Caco-2 (cell line): Measurements from ENCODE around the gene NPR1. TPM values are rescaled to one million over a fixed set of nuclear protein-coding genes. Genes with fewer than 3 reads are reported as not detected.

ENCODE experiments used
- BruUV-seq: library from RNA; stranded (reverse); fragments of 400-500 nt; replicated peaks from 2 replicates; lab custom pipeline; 2021; lab: Mats Ljungman, UMichigan
- CTCF ChIA-PET: fragments of 300-600 bp; sonication (Branson Sonifier 250); formaldehyde crosslinking; loops from one replicate; lab custom pipeline; 2022; ENCODE audit warnings: antibody characterized with exemption; lab: Charles Lee
- POLR2A ChIA-PET: fragments of 300-600 bp; sonication (Branson Sonifier 250); formaldehyde crosslinking; loops from one replicate; lab custom pipeline; 2022; ENCODE audit warnings: antibody characterized with exemption; lab: Charles Lee
- DNase-seq, 2 experiments: peaks; one replicate each; pipeline versions ENCODE4 v3.0.0 to v3.0.0-alpha.2; 2020 to 2022
- H3K27me3 ChIP-seq: replicated peaks from 2 replicates; pipeline ENCODE4 v1.6.0; 2011; ENCODE audit warnings: low read length; ENCODE audit not compliant: control insufficient read depth, insufficient read depth
- H3K36me3 ChIP-seq: 2 replicates; pipeline ENCODE4 v1.5.1; 2011; ENCODE audit warnings: low read length; ENCODE audit not compliant: control insufficient read depth, insufficient read depth
- H3K4me1 ChIP-seq: fragments of 250-450 bp; sonication (Bioruptor Pico); 2 replicates; pipeline ENCODE4 v1.5.1; 2020; ENCODE audit warnings: mild to moderate bottlenecking
- H3K4me3 ChIP-seq: 2 replicates; pipeline ENCODE4 v1.5.1; 2011; ENCODE audit warnings: low read depth, mild to moderate bottlenecking, control low read depth, low read length
- H3K9me3 ChIP-seq: fragments of 250-450 bp; sonication (Bioruptor Pico); 2 replicates; pipeline ENCODE4 v1.5.1; 2020; ENCODE audit warnings: mild to moderate bottlenecking, moderate library complexity
- H3K27ac Mint-ChIP-seq: one replicate; pipeline ENCODE4 v1.8.0; 2022; ENCODE audit warnings: mixed read lengths; ENCODE audit not compliant: unreplicated experiment
- H3K27me3 Mint-ChIP-seq: one replicate; pipeline ENCODE4 v1.8.0; 2022; ENCODE audit warnings: mixed read lengths; ENCODE audit not compliant: insufficient read depth, unreplicated experiment
- H3K36me3 Mint-ChIP-seq: one replicate; pipeline ENCODE4 v1.8.0; 2022; ENCODE audit warnings: mild to moderate bottlenecking, mixed read lengths; ENCODE audit not compliant: insufficient read depth, unreplicated experiment
- H3K4me1 Mint-ChIP-seq: one replicate; pipeline ENCODE4 v1.8.0; 2022; ENCODE audit warnings: low read depth, mixed read lengths; ENCODE audit not compliant: unreplicated experiment
- H3K4me3 Mint-ChIP-seq: one replicate; pipeline ENCODE4 v1.8.0; 2022; ENCODE audit warnings: mild to moderate bottlenecking, moderate library complexity, mixed read lengths; ENCODE audit not compliant: unreplicated experiment
- H3K9me3 Mint-ChIP-seq: one replicate; pipeline ENCODE4 v1.8.0; 2022; ENCODE audit warnings: mixed read lengths; ENCODE audit not compliant: unreplicated experiment
- CTCF ChIP-seq, 2 experiments: fragments of 200-600 bp in 1 of 2; IDR thresholded peaks; 1 replicate in 1 of 2; 2 replicates in 1 of 2; pipeline versions ENCODE4 v1.5.1 to v1.8.0; 2011 to 2022; ENCODE audit warnings: antibody characterized with exemption in 1 of 2, control low read depth in 1 of 2, inconsistent platforms in 1 of 2, low read depth in 1 of 2, low read length in 1 of 2, mild to moderate bottlenecking in 1 of 2, moderate library complexity in 1 of 2; ENCODE audit not compliant: insufficient read depth in 1 of 2, severe bottlenecking in 1 of 2, unreplicated experiment in 1 of 2
- intact Hi-C: fragments of 100-400 bp; cut with micrococcal nuclease; formaldehyde crosslinking; loops from one replicate; pipeline ENCODE4 v1.10.0; 2022; ENCODE audit not compliant: unreplicated experiment
- total RNA-seq: library from RNA; stranded (reverse); gene quantifications from 2 replicates; pipeline ENCODE4 v1.2.3, GENCODE V29; 2022

The NPR1 gene
- total RNA-seq, 1 experiment from 2014 or later, result 1.4 TPM

GRCh38 chr1:153630384-153630783 is 48.1 kb upstream of the NPR1 start:
- Histone ChIP-seq H3K36me3 (no peaks in the 10 kb centered on the region; the same call in 1 of the 2 replicates), H3K4me3 (no peak overlapping the region), H3K27me3 (no peaks in the 10 kb centered on the region), H3K9me3 (no peaks in the 10 kb centered on the region), H3K4me1 (peaks cover 45% of the 10 kb centered on the region)
- Mint-ChIP-seq H3K27me3 (no peaks in the 10 kb centered on the region), H3K9me3 (peaks cover 5% of the 10 kb centered on the region), H3K27ac (peak overlapping the region; percentile 6), H3K4me1 (peaks cover 25% of the 10 kb centered on the region), H3K4me3 (no peak overlapping the region), H3K36me3 (peaks cover 44% of the 10 kb centered on the region)
- no peak for TF ChIP-seq CTCF (IDR thresholded peaks at IDR 0.05; ENCODE audit: insufficient read depth in 1 of 2, low read depth in 1 of 2, low read length in 1 of 2, severe bottlenecking in 1 of 2, unreplicated experiment in 1 of 2)
- no peak for DNase-seq
- intact Hi-C loops, result loop anchor here (5.0 kb wide), 1 partner anchor 112 kb away; no protein-coding TSS in a partner anchor
- no TSS peak for BruUV-seq
- POLR2A ChIA-PET, result interaction anchor here (0.5 to 1.8 kb wide), 3 partner anchors 14 to 52 kb away, joined by 3 to 7 read pairs (median 3); partner anchors contain the start of genes S100A14 and S100A16
- CTCF ChIA-PET, result interaction anchor here (1.0 kb wide), 1 partner anchor 13 kb away, joined by 4 read pairs; no protein-coding TSS in a partner anchor

GRCh38 chr1:153631047-153632022 is 47.2 kb upstream of the NPR1 start:
- no peaks in the 10 kb centered on the region for H3K9me3 ChIP-seq
- peak in 1 of 2 experiments; percentile 63 for DNase-seq
- Mint-ChIP-seq H3K27ac (peak overlapping the region; percentile 6), H3K4me1 (peaks cover 21% of the 10 kb centered on the region), H3K27me3 (no peaks in the 10 kb centered on the region), H3K36me3 (peaks cover 44% of the 10 kb centered on the region), H3K9me3 (peaks cover 5% of the 10 kb centered on the region), H3K4me3 (peak overlapping the region; percentile 40)
- POLR2A ChIA-PET, result interaction anchor here (0.6 to 1.8 kb wide), 5 partner anchors 15 to 96 kb away, joined by 3 to 7 read pairs (median 4); partner anchors contain the start of genes S100A14, S100A6 and SNAPIN
- CTCF ChIA-PET, result interaction anchor here (0.6 to 0.8 kb wide), 3 partner anchors 55 to 152 kb away, joined by 3 to 5 read pairs (median 3); no protein-coding TSS in a partner anchor
- no peaks in the 10 kb centered on the region; the same call in 1 of the 2 replicates for H3K36me3 ChIP-seq
- no peaks in the 10 kb centered on the region for H3K27me3 ChIP-seq
- H3K4me3 ChIP-seq, result no peak overlapping the region
- BruUV-seq, result no TSS peak
- no peak for TF ChIP-seq CTCF (IDR thresholded peaks at IDR 0.05; ENCODE audit: insufficient read depth in 1 of 2, low read depth in 1 of 2, low read length in 1 of 2, severe bottlenecking in 1 of 2, unreplicated experiment in 1 of 2)
- H3K4me1 ChIP-seq, result peaks cover 36% of the 10 kb centered on the region
- intact Hi-C loops, result loop anchor here (5.0 kb wide), 1 partner anchor 111 kb away; no protein-coding TSS in a partner anchor
